Stimulated activated CD4-positive, alpha-beta T cell treated with anti-CD3 and anti-CD28 coated beads, Interleukin-2, amount 100 ng/mL, for 24 hours (primary cell): ENCODE measurements around the gene ASB2.

Experiments
- DNase-seq, 2 donors: peaks; one replicate each; pipeline ENCODE4 v3.0.0-alpha.2; 2020

The ASB2 gene

DNA sequence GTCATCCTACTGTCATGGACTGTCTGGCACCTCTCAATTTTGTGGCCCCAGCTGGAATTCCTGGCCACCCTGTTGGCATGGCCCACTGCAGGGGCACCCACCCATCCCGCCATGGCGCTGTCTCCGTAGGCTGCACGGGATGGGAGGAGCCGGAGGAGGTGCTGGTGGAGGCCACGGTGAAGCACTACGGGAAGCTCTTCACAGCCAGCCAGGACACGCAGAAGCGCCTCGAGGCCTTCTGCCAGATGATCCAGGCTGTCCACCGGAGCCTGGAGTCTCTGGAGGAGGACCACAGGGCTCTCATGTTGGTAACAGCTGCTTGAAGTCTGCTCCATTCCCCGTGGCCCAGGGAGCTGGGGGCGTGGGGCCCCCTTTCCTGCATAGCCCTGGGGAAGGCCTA, 24.6 kb upstream of the ASB2 start:
- no peak for DNase-seq

- no peak for DNase-seq
Observed at GRCh38 chr14:94000267-94000666, 23.9 kb upstream of the ASB2 start.

- no peak for DNase-seq
Observed at GRCh38 chr14:93999573-93999972, 23.2 kb upstream of the ASB2 start.

DNA sequence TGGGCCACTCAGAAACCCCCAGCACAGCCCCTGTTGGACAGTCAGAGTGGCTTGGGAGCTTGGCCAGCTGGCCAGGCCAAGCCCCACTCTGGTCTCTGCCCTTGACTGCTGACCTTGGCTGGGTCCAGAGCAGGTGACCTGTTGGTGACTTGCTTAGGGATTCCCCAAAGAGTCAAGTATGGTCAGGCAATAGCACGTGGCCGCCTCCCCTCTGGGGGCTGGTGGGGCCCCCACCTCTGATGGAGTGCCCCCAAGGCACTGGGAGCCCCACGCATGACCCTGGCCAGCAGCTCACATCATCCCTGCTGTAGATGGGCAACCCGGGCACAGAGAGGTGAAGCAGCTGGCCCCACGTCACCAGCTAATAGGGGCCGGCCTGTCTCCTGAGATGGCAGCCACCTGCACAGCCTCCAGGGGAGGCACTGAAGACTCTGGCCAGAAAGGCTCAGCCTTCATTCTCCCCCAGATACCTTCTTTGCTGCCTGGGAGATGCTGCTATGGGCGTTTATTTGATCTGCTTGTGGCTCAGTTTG, 22.6 kb upstream of the ASB2 start:
- DNase-seq = no peak

- no peak for DNase-seq
Observed at GRCh38 chr14:93997916-93998870, 21.8 kb upstream of the ASB2 start.

DNA sequence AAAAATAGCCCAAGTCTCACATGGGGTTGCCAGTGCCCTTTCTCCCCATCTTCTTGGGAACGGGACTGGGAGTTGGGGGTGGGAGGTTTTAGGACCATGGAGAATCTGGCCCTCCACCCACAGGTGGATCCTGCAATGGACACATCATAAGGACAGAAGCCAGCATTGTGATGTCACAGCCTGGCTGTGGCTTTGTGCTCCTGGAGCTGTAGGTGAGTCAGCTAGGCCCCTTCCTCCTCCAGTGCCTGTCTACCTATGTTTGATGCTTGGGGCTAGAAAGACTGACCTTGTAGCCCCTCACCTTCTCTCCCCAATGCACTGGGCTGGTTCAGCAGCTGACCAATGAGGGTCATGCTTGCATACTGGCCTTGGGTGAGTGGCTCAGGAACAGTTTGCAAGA, 20.7 kb upstream of the ASB2 start, which contains the start of gene CCDC197:
CCDC197 (plus strand) TSS at position 220 of the 400 bp plus-strand sequence. CDS start 831 bp downstream, outside the sequence.
- DNase-seq = peak in 1 of 2 donors; percentile 29

DNA sequence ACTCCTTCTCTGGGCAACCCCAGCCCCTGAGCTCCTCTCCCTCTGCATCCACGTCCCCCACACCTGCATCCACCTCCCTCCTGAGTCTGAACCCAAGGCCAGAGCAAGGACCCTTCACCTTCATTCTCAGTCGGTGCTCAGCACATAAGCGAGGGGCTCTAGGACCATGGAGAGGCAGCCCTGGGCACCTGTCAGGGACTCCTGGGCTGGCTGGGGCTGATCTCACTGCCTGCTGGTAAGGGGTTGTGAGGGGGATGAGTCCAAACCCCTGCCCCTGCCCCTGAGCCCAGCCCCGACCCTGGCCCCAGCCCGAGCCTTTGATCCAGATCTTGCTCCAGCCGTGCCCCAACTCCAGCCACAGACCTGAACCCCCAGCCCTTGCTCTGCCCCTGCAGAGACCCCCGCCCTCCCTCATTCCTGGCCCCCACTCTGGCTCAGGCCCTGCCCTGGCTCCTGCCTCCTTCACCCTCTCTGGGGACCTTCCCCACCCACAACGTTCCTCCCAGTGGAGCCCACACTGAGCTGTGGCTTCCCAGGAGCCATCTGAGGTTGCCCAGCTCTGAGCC, 19.8 kb upstream of the ASB2 start:
- no peak for DNase-seq

GRCh38 chr14:93994919-93995682, 18.7 kb upstream of the ASB2 start:
- DNase-seq = peak; percentile 68

- no peak for DNase-seq
Observed at GRCh38 chr14:93993382-93993781, 17.0 kb upstream of the ASB2 start.

- DNase-seq = no peak
Observed at GRCh38 chr14:93991649-93992048, 15.3 kb upstream of the ASB2 start.

- DNase-seq = no peak
Observed at GRCh38 chr14:93991212-93991611, 14.8 kb upstream of the ASB2 start.

DNA sequence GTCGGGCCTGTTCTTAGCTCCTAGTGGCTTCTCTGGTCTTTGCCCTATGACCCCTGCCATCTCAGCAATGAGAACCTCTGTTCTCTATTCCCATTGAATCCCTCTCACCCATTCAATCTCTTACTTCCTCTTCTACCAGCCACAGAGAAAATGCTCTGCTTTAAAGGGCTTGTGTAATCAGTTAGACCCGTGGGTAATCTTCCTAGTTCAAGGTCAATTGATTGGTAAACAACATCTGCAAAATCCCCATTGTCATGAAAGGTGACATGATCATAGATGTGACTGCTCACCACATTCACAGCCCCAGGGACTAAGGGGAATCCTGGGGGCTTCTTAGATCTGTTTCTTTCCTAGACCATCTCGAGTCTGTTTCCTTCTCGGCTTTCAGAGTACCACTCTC, 13.6 kb upstream of the ASB2 start:
- DNase-seq = no peak

DNA sequence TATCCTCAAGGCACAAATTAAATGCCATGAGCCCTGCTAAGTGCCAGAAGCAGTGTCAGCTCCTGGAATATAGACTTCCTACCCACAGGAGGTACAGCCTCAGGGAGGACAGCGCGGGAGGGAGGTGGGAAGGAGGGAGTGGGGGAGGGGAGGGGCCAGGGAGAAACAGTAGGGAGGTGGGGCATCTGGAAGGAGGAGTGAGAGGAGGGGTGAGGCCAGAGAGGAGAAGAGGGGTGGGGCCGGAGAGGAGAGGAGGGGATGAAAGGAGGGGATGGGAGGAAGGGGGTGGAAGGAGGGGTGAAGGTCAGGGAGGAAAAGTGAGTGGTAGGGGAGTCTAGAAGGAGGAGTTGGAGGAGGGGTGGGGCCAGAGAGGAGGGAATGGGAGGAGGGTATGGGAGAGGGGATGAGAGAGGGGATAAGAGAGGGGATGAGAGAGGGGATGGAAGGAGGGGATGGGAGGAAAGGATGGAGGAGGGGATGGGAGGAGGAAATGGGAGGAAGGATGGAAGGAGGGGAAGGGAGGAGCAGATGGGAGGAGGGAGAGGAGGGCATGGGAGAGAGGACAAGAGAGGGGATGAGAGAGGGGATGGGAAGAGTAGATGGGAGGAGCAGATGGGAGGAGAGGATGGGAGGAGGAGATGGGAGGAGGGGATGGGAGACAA, 11.6 kb upstream of the ASB2 start:
- DNase-seq = no peak

- DNase-seq = no peak
Observed at GRCh38 chr14:93987376-93987775, 11.0 kb upstream of the ASB2 start.

DNA sequence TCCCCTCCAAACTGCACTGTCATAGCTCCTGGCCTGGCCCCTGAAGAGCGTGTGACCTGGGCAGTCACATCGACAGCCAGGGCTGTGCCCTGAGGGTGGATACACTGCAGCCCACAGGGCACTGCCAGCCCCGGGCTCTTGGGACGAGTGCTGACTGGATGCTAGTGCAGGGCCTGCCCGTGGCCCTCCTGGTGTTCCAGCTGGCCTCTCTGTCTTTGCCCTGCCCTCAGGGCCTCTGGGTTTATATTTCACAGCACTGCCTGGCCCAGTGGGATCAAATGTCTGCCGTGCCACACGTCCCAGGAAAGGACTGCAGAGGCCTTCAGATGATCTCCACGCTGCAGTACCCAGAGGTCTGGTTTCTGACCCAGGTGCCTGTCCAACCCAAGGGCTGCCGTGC, 10.6 kb upstream of the ASB2 start:
- no peak for DNase-seq

DNA sequence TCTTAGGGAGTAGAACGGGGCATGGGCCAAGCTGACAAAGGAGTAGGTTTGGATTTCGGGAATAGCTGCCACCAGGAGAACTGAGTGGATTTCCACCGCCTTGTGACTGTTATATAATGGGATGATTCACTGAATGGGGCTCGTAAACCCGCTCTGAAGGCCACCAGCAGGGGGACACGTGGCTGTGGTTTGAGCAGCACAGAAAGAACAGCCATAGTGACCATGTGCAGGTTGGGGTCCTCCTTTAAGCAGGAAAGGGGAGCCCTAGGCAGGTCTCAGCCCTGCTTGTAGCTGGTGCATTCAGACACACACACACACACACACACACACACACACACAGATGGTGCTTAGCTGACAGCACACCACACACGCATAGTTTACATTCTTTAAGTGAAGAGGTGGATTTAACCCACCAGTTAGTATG, 8.6 kb upstream of the ASB2 start:
- DNase-seq = no peak

GRCh38 chr14:93984070-93984469, 7.7 kb upstream of the ASB2 start:
- DNase-seq = no peak

GRCh38 chr14:93982230-93983007, 6.0 kb upstream of the ASB2 start:
- DNase-seq = no peak

GRCh38 chr14:93981316-93982229, 5.2 kb upstream of the ASB2 start:
- DNase-seq = no peak

GRCh38 chr14:93980456-93981201, 4.3 kb upstream of the ASB2 start:
- DNase-seq = no peak
